Measurements from ENCODE around the gene GSDME. TPM values are rescaled to one million over a fixed set of nuclear protein-coding genes. Genes with fewer than 3 reads are reported as not detected.

Gene GSDME
- total RNA-seq, 1 experiment from 2014 or later: 5.5 TPM

DNA sequence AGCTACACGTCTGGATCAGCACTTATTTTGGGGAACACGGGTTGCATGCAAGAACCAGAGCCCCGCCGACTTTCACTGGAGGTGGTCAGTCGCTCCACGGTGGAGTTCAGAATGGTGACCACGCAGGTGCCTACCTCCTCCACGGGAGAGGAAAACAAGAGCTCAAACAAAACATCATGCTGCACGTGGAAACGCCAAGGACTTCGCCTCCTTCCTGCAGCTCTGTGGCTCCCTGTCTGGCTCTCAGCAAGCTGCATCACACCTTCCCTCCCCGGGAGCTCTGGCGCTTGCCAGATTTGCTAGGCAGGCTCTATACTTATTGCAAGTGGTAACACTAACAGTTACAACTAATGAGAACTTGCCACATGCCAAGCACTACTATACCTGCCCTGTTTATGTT lies 26.0 kb downstream of the GSDME start:
- Histone ChIP-seq H2AK5ac (ENCODE audit: insufficient read length, low read length) (no peak overlapping the region), H3K4me1 (ENCODE audit: insufficient read depth, low read length) (no peaks in the 10 kb centered on the region), H4K8ac (replicated peaks; ENCODE audit: insufficient read length, low read depth, low read length) (no peak overlapping the region), H4K91ac (ENCODE audit: insufficient read length, low read depth, low read length) (no peak overlapping the region), H3K56ac (ENCODE audit: insufficient read length, low read depth, low read length) (no peak overlapping the region), H3K14ac (ENCODE audit: insufficient read depth, low read length) (no peak overlapping the region), H3K23ac (ENCODE audit: insufficient read length, low read depth, low read length) (no peak overlapping the region), H3K27ac (ENCODE audit: insufficient read length, low read depth, low read length) (no peak overlapping the region), H2BK12ac (ENCODE audit: insufficient read length, low read depth, low read length) (no peak overlapping the region), H3K4me2 (ENCODE audit: insufficient read depth, insufficient read length, low read length) (no peak overlapping the region), H2BK15ac (ENCODE audit: low read depth, low read length) (no peak overlapping the region), H3K23me2 (ENCODE audit: insufficient read length, low read depth, low read length, poor library complexity, severe bottlenecking) (no peaks in the 10 kb centered on the region), H3T11ph (ENCODE audit: low read length) (no peak overlapping the region), H2BK20ac (ENCODE audit: low read depth, low read length, poor library complexity, severe bottlenecking) (no peak overlapping the region), H3K4ac (ENCODE audit: low read depth, low read length) (no peak overlapping the region), H3K9ac (ENCODE audit: extremely low read depth, insufficient read length, low read length) (no peak overlapping the region), H4K5ac (ENCODE audit: insufficient read length, low read depth, low read length) (no peak overlapping the region), H3K79me2 (ENCODE audit: insufficient read depth, low read length) (no peaks in the 10 kb centered on the region), H3K27me3 (ENCODE audit: insufficient read depth, low read length) (no peaks in the 10 kb centered on the region), H2AFZ (ENCODE audit: low read length) (no peak overlapping the region), H3K79me1 (ENCODE audit: insufficient read depth, low read depth, low read length, poor library complexity, severe bottlenecking) (no peaks in the 10 kb centered on the region), H2BK5ac (ENCODE audit: insufficient read length, low read length) (no peak overlapping the region), H2BK120ac (ENCODE audit: low read depth, low read length, poor library complexity, severe bottlenecking) (no peak overlapping the region), H3K18ac (ENCODE audit: insufficient read length, low read depth, low read length) (no peak overlapping the region), H3K9me3 (ENCODE audit: control insufficient read depth, low read depth, low read length) (no peaks in the 10 kb centered on the region), H4K20me1 (ENCODE audit: control insufficient read depth, insufficient read depth, insufficient read length) (no peaks in the 10 kb centered on the region)
- no peak overlapping the region for H3K27ac Mint-ChIP-seq
- no peak for DNase-seq
- H3K36me3 Mint-ChIP-seq (ENCODE audit: insufficient read depth in 1 of 3, low read depth in 3 of 3): peaks cover 0 to 37% (median 8%) of the 10 kb centered on the region in 3 experiments; a peak in 6 of 7 replicates
- TF ChIP-seq, protein P1, sequence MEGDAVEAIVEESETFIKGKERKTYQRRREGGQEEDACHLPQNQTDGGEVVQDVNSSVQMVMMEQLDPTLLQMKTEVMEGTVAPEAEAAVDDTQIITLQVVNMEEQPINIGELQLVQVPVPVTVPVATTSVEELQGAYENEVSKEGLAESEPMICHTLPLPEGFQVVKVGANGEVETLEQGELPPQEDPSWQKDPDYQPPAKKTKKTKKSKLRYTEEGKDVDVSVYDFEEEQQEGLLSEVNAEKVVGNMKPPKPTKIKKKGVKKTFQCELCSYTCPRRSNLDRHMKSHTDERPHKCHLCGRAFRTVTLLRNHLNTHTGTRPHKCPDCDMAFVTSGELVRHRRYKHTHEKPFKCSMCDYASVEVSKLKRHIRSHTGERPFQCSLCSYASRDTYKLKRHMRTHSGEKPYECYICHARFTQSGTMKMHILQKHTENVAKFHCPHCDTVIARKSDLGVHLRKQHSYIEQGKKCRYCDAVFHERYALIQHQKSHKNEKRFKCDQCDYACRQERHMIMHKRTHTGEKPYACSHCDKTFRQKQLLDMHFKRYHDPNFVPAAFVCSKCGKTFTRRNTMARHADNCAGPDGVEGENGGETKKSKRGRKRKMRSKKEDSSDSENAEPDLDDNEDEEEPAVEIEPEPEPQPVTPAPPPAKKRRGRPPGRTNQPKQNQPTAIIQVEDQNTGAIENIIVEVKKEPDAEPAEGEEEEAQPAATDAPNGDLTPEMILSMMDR (conservative IDR thresholded peaks at IDR 0.05): no peak
- no CpG with 5 or more reads among the region's 13 CpGs for WGBS (ENCODE audit: extremely low coverage, insufficient read length, low lambda C conversion rate)
- H3K9me3 Mint-ChIP-seq: peaks cover 13 to 15% of the 10 kb centered on the region in 2 experiments; a peak in 3 of 5 replicates
- peaks cover 37% of the 10 kb centered on the region for H3K27me3 Mint-ChIP-seq (ENCODE audit: low read depth)
- H3K4me3 Mint-ChIP-seq: no peak overlapping the region
- H3K4me1 Mint-ChIP-seq: peaks cover 13 to 21% of the 10 kb centered on the region in 2 experiments

Measured in H9 (cell line).